ENCODE measurements around the gene SRSF4.

DNA sequence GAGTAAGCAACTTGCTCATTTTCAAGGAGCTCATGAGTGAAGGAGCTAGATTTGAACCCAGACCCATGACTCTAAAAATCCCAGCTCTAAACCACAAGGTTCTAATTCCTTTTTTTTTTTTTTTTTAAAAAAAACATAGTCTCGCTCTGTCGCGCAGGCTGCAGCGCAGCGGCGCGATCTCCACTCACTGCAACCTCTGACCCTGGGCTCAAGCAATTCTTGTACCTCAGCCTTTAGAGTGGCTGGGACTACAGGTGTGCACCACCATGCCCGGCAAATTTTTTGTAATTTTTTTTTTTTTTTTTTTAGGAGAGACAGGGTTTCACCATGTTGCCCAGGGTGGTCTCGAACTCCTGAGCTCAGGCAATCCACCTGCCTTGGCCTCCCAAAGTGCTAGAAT lies 13.8 kb downstream of the SRSF4 start:
- TF ChIP-seq POLR2A (IDR thresholded peaks at IDR 0.05) = no peak
- TF ChIP-seq, protein P1, sequence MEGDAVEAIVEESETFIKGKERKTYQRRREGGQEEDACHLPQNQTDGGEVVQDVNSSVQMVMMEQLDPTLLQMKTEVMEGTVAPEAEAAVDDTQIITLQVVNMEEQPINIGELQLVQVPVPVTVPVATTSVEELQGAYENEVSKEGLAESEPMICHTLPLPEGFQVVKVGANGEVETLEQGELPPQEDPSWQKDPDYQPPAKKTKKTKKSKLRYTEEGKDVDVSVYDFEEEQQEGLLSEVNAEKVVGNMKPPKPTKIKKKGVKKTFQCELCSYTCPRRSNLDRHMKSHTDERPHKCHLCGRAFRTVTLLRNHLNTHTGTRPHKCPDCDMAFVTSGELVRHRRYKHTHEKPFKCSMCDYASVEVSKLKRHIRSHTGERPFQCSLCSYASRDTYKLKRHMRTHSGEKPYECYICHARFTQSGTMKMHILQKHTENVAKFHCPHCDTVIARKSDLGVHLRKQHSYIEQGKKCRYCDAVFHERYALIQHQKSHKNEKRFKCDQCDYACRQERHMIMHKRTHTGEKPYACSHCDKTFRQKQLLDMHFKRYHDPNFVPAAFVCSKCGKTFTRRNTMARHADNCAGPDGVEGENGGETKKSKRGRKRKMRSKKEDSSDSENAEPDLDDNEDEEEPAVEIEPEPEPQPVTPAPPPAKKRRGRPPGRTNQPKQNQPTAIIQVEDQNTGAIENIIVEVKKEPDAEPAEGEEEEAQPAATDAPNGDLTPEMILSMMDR (IDR thresholded peaks at IDR 0.05) = no peak
